ENCODE measurements around the gene NDFIP2. TPM values are rescaled to one million over a fixed set of nuclear protein-coding genes. Genes with fewer than 3 reads are reported as not detected.

The NDFIP2 gene
- total RNA-seq, 1 experiment from 2014 or later: 49.6 TPM

- ATAC-seq (no peak), DNase-seq (ENCODE audit: low read depth, low spot score) (no peak)
- intact Hi-C loops (cut with micrococcal nuclease): no loop called here
- Histone ChIP-seq H3K9me2 (ENCODE audit: insufficient read depth) (no peaks in the 10 kb centered on the region), H3K27ac (ENCODE audit: low read depth, low read length) (no peak overlapping the region), H3K4me1 (ENCODE audit: control insufficient read depth in 1 of 2, insufficient read depth in 2 of 2, low read length in 2 of 2) (no peaks in the 10 kb centered on the region), H3K36me3 (ENCODE audit: control insufficient read depth in 1 of 2, insufficient read depth in 2 of 2, low read length in 2 of 2) (no peaks in the 10 kb centered on the region), H3K4me3 (replicated peaks in 1 of 2; ENCODE audit: low read depth in 1 of 2, low read length in 2 of 2) (no peak overlapping the region), H3K9ac (ENCODE audit: low read length) (no peak overlapping the region), H3K4me2 (ENCODE audit: low read length) (no peak overlapping the region), H3K9me3 (ENCODE audit: control insufficient read depth in 1 of 2, insufficient read depth in 1 of 2, low read depth in 1 of 2, low read length in 2 of 2) (no peaks in the 10 kb centered on the region), H3K79me2 (ENCODE audit: insufficient read depth, low read length) (no peaks in the 10 kb centered on the region), H3K27me3 (ENCODE audit: insufficient read depth, low read length) (no peaks in the 10 kb centered on the region), H2AFZ (ENCODE audit: low read depth, low read length, poor library complexity, severe bottlenecking) (no peak overlapping the region), H4K20me1 (ENCODE audit: insufficient read depth) (no peaks in the 10 kb centered on the region)
- ChIA-PET POLR2A (no interaction called here), RAD21 (ENCODE audit: low non-redundant PET in 1 of 2, low total read pairs in 2 of 2, uncharacterized antibody in 2 of 2, unreplicated experiment in 2 of 2) (no interaction called here), CTCF (no interaction called here)
- TF ChIP-seq EZH2phosphoT487 (IDR thresholded peaks at IDR 0.05; ENCODE audit: borderline replicate concordance): no peak
- TF ChIP-seq CBX3 (IDR thresholded peaks at IDR 0.05; ENCODE audit: low read depth): no peak
- TF ChIP-seq ELF1 (IDR thresholded peaks at IDR 0.05; ENCODE audit: borderline replicate concordance, low read depth): no peak
- TF ChIP-seq SRF (IDR thresholded peaks at IDR 0.05; ENCODE audit: low read depth): no peak
- TF ChIP-seq MAX (IDR thresholded peaks at IDR 0.05): no peak
- TF ChIP-seq TCF7L2 (IDR thresholded peaks at IDR 0.05; ENCODE audit: borderline replicate concordance, extremely low read depth, insufficient read depth, insufficient read length): no peak
- BruUV-seq (replicated peaks): no TSS peak
Observed at GRCh38 chr13:79602936-79603335, 122.0 kb downstream of the NDFIP2 start.

GRCh38 chr13:79604752-79605151, 123.8 kb downstream of the NDFIP2 start:
- Histone ChIP-seq H3K27me3 (ENCODE audit: insufficient read depth, low read length) (no peaks in the 10 kb centered on the region), H3K9me3 (ENCODE audit: control insufficient read depth in 1 of 2, insufficient read depth in 1 of 2, low read depth in 1 of 2, low read length in 2 of 2) (no peaks in the 10 kb centered on the region), H3K36me3 (ENCODE audit: control insufficient read depth in 1 of 2, insufficient read depth in 2 of 2, low read length in 2 of 2) (no peaks in the 10 kb centered on the region), H4K20me1 (ENCODE audit: insufficient read depth) (no peaks in the 10 kb centered on the region), H3K79me2 (ENCODE audit: insufficient read depth, low read length) (no peaks in the 10 kb centered on the region), H3K4me3 (replicated peaks in 1 of 2; ENCODE audit: low read depth in 1 of 2, low read length in 2 of 2) (no peak overlapping the region), H3K9me2 (ENCODE audit: insufficient read depth) (no peaks in the 10 kb centered on the region), H3K27ac (ENCODE audit: low read depth, low read length) (no peak overlapping the region), H3K9ac (ENCODE audit: low read length) (no peak overlapping the region), H3K4me2 (ENCODE audit: low read length) (no peak overlapping the region), H2AFZ (ENCODE audit: low read depth, low read length, poor library complexity, severe bottlenecking) (no peak overlapping the region), H3K4me1 (ENCODE audit: control insufficient read depth in 1 of 2, insufficient read depth in 2 of 2, low read length in 2 of 2) (no peaks in the 10 kb centered on the region)
- BruUV-seq (replicated peaks): no TSS peak
- ChIA-PET POLR2A (no interaction called here), CTCF (no interaction called here), RAD21 (ENCODE audit: low non-redundant PET in 1 of 2, low total read pairs in 2 of 2, uncharacterized antibody in 2 of 2, unreplicated experiment in 2 of 2) (no interaction called here)
- DNase-seq (ENCODE audit: low read depth, low spot score) (no peak), ATAC-seq (no peak)
- intact Hi-C loops (cut with micrococcal nuclease): no loop called here
- TF ChIP-seq SP1 (IDR thresholded peaks at IDR 0.05; ENCODE audit: low read depth) (no peak), SIN3A (IDR thresholded peaks at IDR 0.05; ENCODE audit: low read depth) (no peak), YY1 (IDR thresholded peaks at IDR 0.05; ENCODE audit: extremely low read depth, insufficient replicate concordance, low read depth, low read length) (no peak), JUND (IDR thresholded peaks at IDR 0.05) (no peak), ATF3 (IDR thresholded peaks at IDR 0.05) (no peak), POLR2AphosphoS5 (IDR thresholded peaks at IDR 0.05; ENCODE audit: low read depth, low read length) (no peak), CEBPB (IDR thresholded peaks at IDR 0.05; ENCODE audit: low read depth) (no peak), REST (IDR thresholded peaks at IDR 0.05; ENCODE audit: low read depth) (no peak), CBX3 (IDR thresholded peaks at IDR 0.05; ENCODE audit: low read depth) (no peak), ZNF274 (IDR thresholded peaks at IDR 0.05; ENCODE audit: low read depth, low read length) (no peak), EGR1 (IDR thresholded peaks at IDR 0.05; ENCODE audit: low read depth) (no peak), CTCF (IDR thresholded peaks at IDR 0.05 in 2 of 3, conservative IDR thresholded peaks at IDR 0.05 in 1 of 3; ENCODE audit: borderline replicate concordance in 1 of 3, insufficient read depth in 1 of 3, low read depth in 2 of 3, low read length in 2 of 3) (no peak), RAD21 (IDR thresholded peaks at IDR 0.05; ENCODE audit: low read depth) (no peak)

Data from HCT116 (cell line).